ENCODE data around the gene CHERP.

DNA sequence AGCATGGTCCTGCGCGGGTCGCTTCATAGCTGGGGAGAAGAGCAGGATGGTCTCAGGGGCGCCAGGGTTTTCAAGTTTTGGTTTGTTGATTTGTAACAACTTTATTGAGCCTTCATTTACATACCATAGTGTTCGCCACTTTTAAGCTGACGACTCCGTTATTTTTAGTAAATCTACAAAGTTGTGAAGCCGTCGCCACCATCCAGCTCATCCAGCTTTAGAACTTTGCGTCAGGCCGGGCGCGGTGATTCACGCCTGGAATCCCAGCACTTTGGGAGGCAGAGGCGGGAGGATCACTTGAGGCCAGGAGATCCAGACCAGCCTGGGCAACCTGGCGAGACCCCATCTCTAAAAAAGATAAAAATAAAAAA is 45.6 kb downstream of the CHERP start:
- TF ChIP-seq EZH2 (IDR thresholded peaks at IDR 0.05) = no peak
- no peak for TF ChIP-seq POLR2AphosphoS5 (IDR thresholded peaks at IDR 0.05; ENCODE audit: borderline replicate concordance, low read depth, low read length)
